Peyer's patch (tissue), 4 donors: Measurements from ENCODE around the gene SMDT1.
"Not testable (repeated sequence)": the region's sequence is repeated elsewhere in the genome, so short reads cannot be mapped to it uniquely, and the experiment has no call there.

Experiments used
- CTCF ChIP-seq, 6 experiments: fragments of 450-650 bp in 4 of 6; fragments of 200-600 bp in 2 of 6; sonication (generic) in 1 of 6; IDR thresholded peaks; one replicate each; pipeline ENCODE4 v1.5.1; 2017 to 2019; ENCODE audit warnings: antibody characterized with exemption in 6 of 6, mild to moderate bottlenecking in 3 of 6, moderate library complexity in 1 of 6
- POLR2A ChIP-seq, 2 donors: fragments of 450-650 bp; IDR thresholded peaks; one replicate each; pipeline ENCODE4 v1.5.1; 2017; ENCODE audit warnings: antibody characterized with exemption in 2 of 2, mild to moderate bottlenecking in 2 of 2, moderate library complexity in 2 of 2

GRCh38 chr22:42112793-42113192, 33.3 kb downstream of the SMDT1 start:
- not testable (repeated sequence) for TF ChIP-seq POLR2A (IDR thresholded peaks at IDR 0.05)
- peak in 1 of 6 experiments; percentile 10 for TF ChIP-seq CTCF (IDR thresholded peaks at IDR 0.05)
